ENCODE measurements around the gene MAPK10. TPM values are rescaled to one million over a fixed set of nuclear protein-coding genes. Genes with fewer than 3 reads are reported as not detected.

The MAPK10 gene
- total RNA-seq, 4 donors from 2014 or later, result 8.3 to 40.9 (median 23.3) TPM

- H3K4me1 ChIP-seq, result no peaks in the 10 kb centered on the region
- H3K27me3 ChIP-seq, result no peaks in the 10 kb centered on the region
- TF ChIP-seq EP300 (IDR thresholded peaks at IDR 0.05) (no peak), POLR2AphosphoS5 (IDR thresholded peaks at IDR 0.05) (no peak), CTCF (IDR thresholded peaks at IDR 0.05) (no peak), POLR2A (IDR thresholded peaks at IDR 0.05) (no peak)
- no peak for ATAC-seq
- 85 to 89% methylated on average over 3 to 5 of the region's 5 CpGs for WGBS, 2 donors (ENCODE audit: low coverage in 1 of 2)
- H3K36me3 ChIP-seq, result no peaks in the 10 kb centered on the region
- H3K27ac ChIP-seq, result no peak overlapping the region
- H3K4me3 ChIP-seq, result no peak overlapping the region
- H3K9me3 ChIP-seq, result peaks cover 0 to 18% (median 0%) of the 10 kb centered on the region in 3 donors
These were observed 124.3 kb downstream of the MAPK10 start for GRCh38 chr4:86235549-86235948.

GRCh38 chr4:86233681-86234080 is 126.2 kb downstream of the MAPK10 start:
- no peak for TF ChIP-seq POLR2AphosphoS5 (IDR thresholded peaks at IDR 0.05)
- no peak for TF ChIP-seq CTCF (IDR thresholded peaks at IDR 0.05)
- TF ChIP-seq POLR2A (IDR thresholded peaks at IDR 0.05), result no peak
- no peak for TF ChIP-seq EP300 (IDR thresholded peaks at IDR 0.05)
- no peak overlapping the region for H3K4me3 ChIP-seq
- H3K27me3 ChIP-seq, result no peaks in the 10 kb centered on the region
- H3K4me1 ChIP-seq, result no peaks in the 10 kb centered on the region
- H3K27ac ChIP-seq, result no peak overlapping the region
- no peaks in the 10 kb centered on the region for H3K36me3 ChIP-seq
- WGBS, 2 donors (ENCODE audit: low coverage in 1 of 2), result 0 to 57% methylated on average over 1 of the region's 1 CpG
- ATAC-seq, result no peak
- peaks cover 0 to 13% (median 0%) of the 10 kb centered on the region in 3 donors for H3K9me3 ChIP-seq

- no peak for TF ChIP-seq POLR2A (IDR thresholded peaks at IDR 0.05)
- TF ChIP-seq CTCF (IDR thresholded peaks at IDR 0.05), result no peak
- no peak for TF ChIP-seq POLR2AphosphoS5 (IDR thresholded peaks at IDR 0.05)
- TF ChIP-seq EP300 (IDR thresholded peaks at IDR 0.05), result no peak
- Histone ChIP-seq H3K27me3 (no peaks in the 10 kb centered on the region), H3K4me3 (no peak overlapping the region), H3K4me1 (no peaks in the 10 kb centered on the region), H3K9me3 (peaks cover 0 to 8% (median 0%) of the 10 kb centered on the region in 3 donors), H3K36me3 (no peaks in the 10 kb centered on the region), H3K27ac (no peak overlapping the region)
- ATAC-seq, result no peak
- 78 to 81% methylated on average over 3 of the region's 3 CpGs for WGBS, 2 donors (ENCODE audit: low coverage in 1 of 2)
These were observed 126.8 kb downstream of the MAPK10 start for GRCh38 chr4:86233090-86233489.

DNA sequence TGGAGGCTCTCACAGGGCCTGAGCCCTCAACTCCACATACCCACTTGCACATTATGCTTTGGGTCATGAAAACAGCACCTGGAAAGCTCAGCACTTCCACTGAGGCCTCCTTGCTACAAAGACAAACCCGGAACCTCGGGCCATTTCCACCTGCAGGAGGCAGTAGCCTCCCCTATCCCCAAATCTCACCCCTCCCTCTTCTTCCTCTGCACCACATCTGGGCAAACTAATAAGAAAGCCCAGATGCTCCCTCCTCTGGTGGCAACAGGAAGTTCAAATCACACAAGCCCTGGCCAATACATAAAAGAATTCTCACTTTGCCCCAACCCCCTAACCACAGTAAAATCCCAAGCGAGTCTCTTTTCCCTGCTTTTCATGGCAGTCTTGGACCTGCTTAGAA is 136.4 kb downstream of the MAPK10 start:
- TF ChIP-seq POLR2A (IDR thresholded peaks at IDR 0.05), result no peak
- TF ChIP-seq EP300 (IDR thresholded peaks at IDR 0.05), result no peak
- no peak for TF ChIP-seq POLR2AphosphoS5 (IDR thresholded peaks at IDR 0.05)
- TF ChIP-seq CTCF (IDR thresholded peaks at IDR 0.05), result no peak
- Histone ChIP-seq H3K4me3 (no peak overlapping the region), H3K27me3 (no peaks in the 10 kb centered on the region), H3K4me1 (peaks cover 0 to 8% (median 0%) of the 10 kb centered on the region in 3 donors), H3K9me3 (no peaks in the 10 kb centered on the region), H3K27ac (no peak overlapping the region), H3K36me3 (no peaks in the 10 kb centered on the region)
- no peak for ATAC-seq
- WGBS, 2 donors (ENCODE audit: low coverage in 1 of 2), result 47% methylated on average over 3 of the region's 3 CpGs; no CpG with 5 or more reads in 1 of the 2 donors

- H3K36me3 ChIP-seq, result no peaks in the 10 kb centered on the region
- H3K4me3 ChIP-seq, result no peak overlapping the region
- no peaks in the 10 kb centered on the region for H3K27me3 ChIP-seq
- WGBS, 2 donors (ENCODE audit: low coverage in 1 of 2), result 18 to 69% methylated on average over 1 to 4 of the region's 4 CpGs
- ATAC-seq, result no peak
- no peak overlapping the region for H3K27ac ChIP-seq
- TF ChIP-seq CTCF (IDR thresholded peaks at IDR 0.05), result no peak
- TF ChIP-seq POLR2A (IDR thresholded peaks at IDR 0.05), result no peak
- TF ChIP-seq POLR2AphosphoS5 (IDR thresholded peaks at IDR 0.05), result no peak
- no peak for TF ChIP-seq EP300 (IDR thresholded peaks at IDR 0.05)
- no peaks in the 10 kb centered on the region for H3K9me3 ChIP-seq
- H3K4me1 ChIP-seq, result peaks cover 0 to 8% (median 0%) of the 10 kb centered on the region in 3 donors
These were observed 138.9 kb downstream of the MAPK10 start for GRCh38 chr4:86221002-86221401.
